Measurements from ENCODE around the gene MBD3L4.
"Not testable (repeated sequence)": the region's sequence is repeated elsewhere in the genome, so short reads cannot be mapped to it uniquely, and the experiment has no call there.

MBD3L4 gene

GRCh38 chr19:7069904-7070226 lies 29.9 kb upstream of the MBD3L4 start:
- TF ChIP-seq CTCF (IDR thresholded peaks at IDR 0.05; ENCODE audit: insufficient read depth, missing control alignments), result no peak
- FAIRE-seq (no peak), DNase-seq (ENCODE audit: insufficient read length, low spot score) (no peak)

DNA sequence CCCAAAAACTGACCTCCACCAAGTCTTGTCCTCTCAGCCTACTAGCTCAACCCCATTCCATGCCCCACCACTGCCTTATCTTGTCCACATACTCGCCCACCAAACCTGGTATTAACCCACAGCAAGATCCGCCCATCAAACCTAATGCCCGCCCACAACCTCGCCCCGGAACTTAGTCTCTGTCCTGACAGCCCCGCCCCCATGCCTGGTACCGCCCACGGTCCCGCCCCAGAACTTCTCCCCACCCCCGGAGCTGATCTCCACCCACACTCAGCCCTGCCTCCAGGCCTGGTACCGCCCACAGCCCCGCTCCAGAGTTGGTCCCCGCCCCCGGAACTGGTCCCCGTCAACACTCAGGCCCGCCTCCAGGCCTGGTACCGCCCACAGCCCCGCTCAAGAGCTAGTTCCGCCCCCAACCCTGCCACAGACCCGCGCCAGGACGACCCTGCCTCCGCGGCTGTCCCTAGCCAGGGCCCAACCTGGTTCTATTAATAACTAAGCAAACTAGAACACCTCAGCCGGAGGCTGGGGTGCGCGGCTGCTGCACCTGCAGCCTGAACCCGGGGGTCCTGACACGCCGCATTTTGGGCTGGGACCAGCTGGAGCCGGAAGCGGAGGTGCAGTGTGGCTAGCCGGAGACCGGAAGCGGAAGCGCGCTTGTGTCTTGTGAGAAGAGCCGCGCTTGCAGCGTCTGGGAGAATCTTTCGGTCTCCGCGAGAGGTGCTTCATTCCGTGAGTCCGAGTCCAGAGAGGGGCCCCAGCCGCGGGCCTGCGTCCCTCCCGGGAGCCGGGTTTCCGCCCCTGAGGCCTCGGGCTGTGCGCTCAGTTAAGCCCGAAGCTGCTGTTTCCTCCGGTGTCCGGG lies 29.3 kb upstream of the MBD3L4 start, which contains the start of gene ZNF557:
Gene ZNF557, plus strand, starts transcription at position 662 of the 862 bp plus-strand sequence. CDS start 5,372 bp downstream, outside the sequence.
- FAIRE-seq (no peak), DNase-seq (ENCODE audit: insufficient read length, low spot score) (peak; percentile 70)
- TF ChIP-seq CTCF (IDR thresholded peaks at IDR 0.05; ENCODE audit: insufficient read depth, missing control alignments), result no peak

DNA sequence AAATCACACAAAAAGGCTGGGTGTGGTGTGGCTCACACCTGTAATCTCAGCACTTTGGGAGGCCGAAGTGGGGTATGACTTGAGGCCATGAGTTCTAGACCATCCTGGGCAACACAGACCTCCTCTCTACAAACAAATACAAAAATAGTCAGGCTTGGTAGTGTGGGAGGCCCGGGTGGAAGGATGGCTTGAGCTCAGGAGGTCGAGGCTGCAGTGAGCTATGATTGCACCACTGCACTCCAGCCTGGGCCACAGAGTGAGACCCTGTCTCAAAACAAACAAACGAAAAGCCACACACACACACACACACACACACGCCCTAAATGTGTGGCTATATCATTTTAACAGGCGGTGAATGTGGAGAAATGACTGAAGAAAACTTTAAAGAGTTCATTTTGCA lies 28.6 kb upstream of the MBD3L4 start:
- no peak for TF ChIP-seq CTCF (IDR thresholded peaks at IDR 0.05; ENCODE audit: insufficient read depth, missing control alignments)
- DNase-seq (ENCODE audit: insufficient read length, low spot score) (no peak), FAIRE-seq (no peak)

DNA sequence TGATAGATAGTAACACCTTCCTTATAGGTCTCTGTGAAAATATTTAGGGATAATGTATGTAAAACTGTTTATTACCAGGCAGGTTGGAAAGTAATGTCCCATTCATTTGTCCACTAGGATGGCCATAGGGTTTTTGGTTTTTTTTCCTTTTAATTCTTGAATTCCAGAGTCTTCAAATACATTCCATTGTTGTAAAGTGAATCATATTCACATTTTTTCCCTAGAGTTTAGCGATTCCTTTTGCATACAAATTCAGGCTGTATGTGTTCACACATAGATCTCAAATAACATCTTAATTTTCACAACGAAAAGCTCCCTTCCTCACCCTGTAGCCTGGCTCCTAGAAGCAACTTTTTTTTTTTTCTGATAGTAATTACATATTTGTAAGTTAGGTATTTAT lies 27.7 kb upstream of the MBD3L4 start:
- no peak for TF ChIP-seq CTCF (IDR thresholded peaks at IDR 0.05; ENCODE audit: insufficient read depth, missing control alignments)
- FAIRE-seq, result no peak

GRCh38 chr19:7067122-7067521 lies 27.1 kb upstream of the MBD3L4 start:
- DNase-seq (ENCODE audit: insufficient read length, low spot score); FAIRE-seq: not testable (repeated sequence)

More for the DNA sequence above, 27.7 kb upstream of the MBD3L4 start:
- no peak for DNase-seq (ENCODE audit: insufficient read length, low spot score)

GRCh38 chr19:7063764-7064418 lies 23.9 kb upstream of the MBD3L4 start:
- no peak for FAIRE-seq
- no peak for TF ChIP-seq CTCF (IDR thresholded peaks at IDR 0.05; ENCODE audit: insufficient read depth, missing control alignments)

DNA sequence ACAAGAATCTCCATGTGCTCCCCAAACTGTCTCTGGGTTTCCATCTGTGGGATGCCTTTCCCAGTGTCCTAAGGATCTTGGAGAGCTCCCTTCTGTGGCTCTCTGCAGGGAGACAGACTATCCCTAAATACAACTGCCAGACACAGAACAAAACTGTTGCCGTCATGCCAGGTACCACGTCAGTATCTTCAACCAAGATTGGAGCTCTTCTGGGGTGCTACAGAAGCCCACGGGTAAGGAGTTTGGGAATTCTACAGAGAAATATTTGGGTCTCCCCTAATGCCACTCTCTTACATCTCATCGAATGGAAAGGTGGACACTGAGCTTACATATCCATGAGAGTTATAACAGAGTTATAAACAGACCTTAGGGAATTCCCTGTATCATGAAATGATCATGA lies 23.4 kb upstream of the MBD3L4 start:
- no peak for TF ChIP-seq CTCF (IDR thresholded peaks at IDR 0.05; ENCODE audit: insufficient read depth, missing control alignments)
- DNase-seq (ENCODE audit: insufficient read length, low spot score), result no peak
- no peak for FAIRE-seq

More at GRCh38 chr19:7063764-7064418, 23.9 kb upstream of the MBD3L4 start:
- no peak for DNase-seq (ENCODE audit: insufficient read length, low spot score)

- DNase-seq (ENCODE audit: insufficient read length, low spot score); FAIRE-seq: not testable (repeated sequence)
These were observed 20.0 kb upstream of the MBD3L4 start for GRCh38 chr19:7059977-7060376.

GRCh38 chr19:7058576-7058975 lies 18.6 kb upstream of the MBD3L4 start, which contains the start of gene MBD3L3:
TSS of gene MBD3L3 (minus strand) at chr19:7058676. CDS start at chr19:7058605, 71 bp downstream.
- not testable (repeated sequence) for FAIRE-seq; DNase-seq (ENCODE audit: insufficient read length, low spot score)

DNA sequence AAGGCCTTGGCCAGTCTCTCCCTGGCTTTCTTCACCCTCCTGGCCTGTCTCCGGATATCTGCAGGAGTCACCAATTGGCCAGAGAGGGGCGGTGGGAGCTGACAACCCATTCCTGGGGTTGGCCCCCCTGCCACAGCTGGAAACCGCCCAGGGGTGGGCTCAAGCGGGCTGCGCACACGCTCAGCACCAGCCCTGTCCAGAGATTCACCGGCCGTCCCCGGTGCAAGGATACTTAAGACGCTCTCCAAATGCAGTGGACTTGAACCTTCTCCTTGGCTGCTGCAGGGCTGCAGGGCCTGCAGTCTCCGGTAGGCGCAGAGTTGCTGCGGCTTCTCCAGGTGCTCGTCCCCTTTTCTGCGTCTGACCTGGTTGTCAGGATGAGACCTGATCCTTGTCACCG lies 16.4 kb upstream of the MBD3L4 start:
- FAIRE-seq; DNase-seq (ENCODE audit: insufficient read length, low spot score): not testable (repeated sequence)

DNA sequence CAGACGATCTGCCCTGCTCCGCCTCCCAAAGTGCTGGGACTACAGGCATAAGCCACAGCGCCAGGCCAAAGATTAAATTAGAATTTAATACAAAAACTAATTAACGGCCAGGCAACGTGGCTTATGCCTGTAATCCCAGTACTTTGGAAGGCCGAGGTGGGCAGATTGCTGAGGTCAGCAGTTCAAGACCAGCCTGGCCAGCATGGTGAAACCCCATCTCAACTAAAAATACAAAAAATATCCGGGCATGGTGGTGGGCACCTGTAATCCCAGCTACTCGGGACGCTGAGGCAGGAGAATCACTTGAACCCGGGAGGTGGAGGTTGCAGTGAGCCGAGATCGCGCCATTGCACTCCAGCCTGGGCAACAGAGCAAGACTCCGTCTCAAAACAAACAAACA lies 15.7 kb upstream of the MBD3L4 start:
- not testable (repeated sequence) for FAIRE-seq

More for the DNA sequence above, 15.7 kb upstream of the MBD3L4 start:
- DNase-seq (ENCODE audit: insufficient read length, low spot score), result not testable (repeated sequence)
